ENCODE results near the gene SESN1. TPM values are rescaled to one million over a fixed set of nuclear protein-coding genes. Genes with fewer than 3 reads are reported as not detected.

Gene SESN1
- polyA plus RNA-seq, 1 donor (not counting 4 experiments of a cell fraction or from before 2014, with no cell fraction given), result 21.4 TPM

DNA sequence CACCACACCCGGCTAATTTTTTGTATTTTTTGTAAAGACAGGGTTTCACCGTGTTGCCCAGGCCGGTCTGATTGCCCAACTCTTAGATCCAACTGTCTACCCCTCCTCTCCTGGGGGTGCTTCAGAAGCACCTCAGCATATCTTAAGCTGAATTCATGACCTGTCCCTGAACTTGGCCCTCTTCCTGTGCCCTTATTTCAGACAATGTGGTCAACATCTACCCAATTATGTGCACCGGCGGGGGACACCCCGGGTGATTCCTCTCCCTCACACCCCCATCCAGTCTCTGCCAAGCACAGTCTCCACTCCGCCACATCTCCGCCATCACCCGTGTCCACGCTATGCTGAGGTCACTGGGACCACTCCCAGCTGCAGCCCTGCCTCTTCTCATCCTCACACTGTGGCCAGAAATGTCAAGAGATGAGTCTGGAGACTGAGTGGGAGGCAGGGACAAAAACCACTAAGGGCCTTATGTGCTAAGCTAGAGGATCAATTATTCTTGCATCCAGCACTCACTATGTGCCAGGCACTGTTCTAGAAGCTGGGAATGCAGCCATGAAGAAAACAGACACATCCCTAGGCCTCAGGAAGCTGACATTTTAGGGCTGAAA, 134.6 kb downstream of the SESN1 start:
- TF ChIP-seq, protein P1, sequence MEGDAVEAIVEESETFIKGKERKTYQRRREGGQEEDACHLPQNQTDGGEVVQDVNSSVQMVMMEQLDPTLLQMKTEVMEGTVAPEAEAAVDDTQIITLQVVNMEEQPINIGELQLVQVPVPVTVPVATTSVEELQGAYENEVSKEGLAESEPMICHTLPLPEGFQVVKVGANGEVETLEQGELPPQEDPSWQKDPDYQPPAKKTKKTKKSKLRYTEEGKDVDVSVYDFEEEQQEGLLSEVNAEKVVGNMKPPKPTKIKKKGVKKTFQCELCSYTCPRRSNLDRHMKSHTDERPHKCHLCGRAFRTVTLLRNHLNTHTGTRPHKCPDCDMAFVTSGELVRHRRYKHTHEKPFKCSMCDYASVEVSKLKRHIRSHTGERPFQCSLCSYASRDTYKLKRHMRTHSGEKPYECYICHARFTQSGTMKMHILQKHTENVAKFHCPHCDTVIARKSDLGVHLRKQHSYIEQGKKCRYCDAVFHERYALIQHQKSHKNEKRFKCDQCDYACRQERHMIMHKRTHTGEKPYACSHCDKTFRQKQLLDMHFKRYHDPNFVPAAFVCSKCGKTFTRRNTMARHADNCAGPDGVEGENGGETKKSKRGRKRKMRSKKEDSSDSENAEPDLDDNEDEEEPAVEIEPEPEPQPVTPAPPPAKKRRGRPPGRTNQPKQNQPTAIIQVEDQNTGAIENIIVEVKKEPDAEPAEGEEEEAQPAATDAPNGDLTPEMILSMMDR (optimal IDR thresholded peaks at IDR 0.05 in 1 of 3, IDR thresholded peaks at IDR 0.05 in 1 of 3, conservative IDR thresholded peaks at IDR 0.05 in 1 of 3; ENCODE audit: extremely low read depth in 1 of 3, insufficient read depth in 2 of 3, low read length in 3 of 3), result no peak
- no peak for TF ChIP-seq EZH2 (IDR thresholded peaks at IDR 0.05; ENCODE audit: low read length)
- FAIRE-seq (no peak), DNase-seq (ENCODE audit: low read depth, low spot score) (no peak)
- H3K9ac ChIP-seq (ENCODE audit: control insufficient read depth, extremely low read depth, insufficient read depth, low read length), result no peak overlapping the region
- H3K36me3 ChIP-seq (ENCODE audit: control insufficient read depth in 2 of 2, extremely low read depth in 1 of 2, insufficient read depth in 2 of 2, low read length in 2 of 2), result no peaks in the 10 kb centered on the region
- H4K20me1 ChIP-seq (ENCODE audit: control insufficient read depth, extremely low read depth, insufficient read depth, low read length), result no peaks in the 10 kb centered on the region
- no peaks in the 10 kb centered on the region for H3K27me3 ChIP-seq (ENCODE audit: control insufficient read depth, extremely low read depth, insufficient read depth, low read length)
- H3K9me1 ChIP-seq (ENCODE audit: control insufficient read depth, extremely low read depth, insufficient read depth, low read length), result no peaks in the 10 kb centered on the region
- dilution Hi-C loops (cut with MboI; ENCODE audit: extremely low pct_ligation_motif_present, low sequenced_read_pairs), result no loop called here
- no peaks in the 10 kb centered on the region for H3K79me2 ChIP-seq (ENCODE audit: control insufficient read depth, insufficient read depth, low read length)
- no peak overlapping the region for H3K4me3 ChIP-seq (ENCODE audit: control insufficient read depth in 2 of 3, extremely low read depth in 1 of 3, insufficient read depth in 2 of 3, low read depth in 1 of 3, low read length in 3 of 3)
- H3K9me3 ChIP-seq (ENCODE audit: control insufficient read depth, low read depth, low read length), result no peaks in the 10 kb centered on the region
- no peak overlapping the region for H2AFZ ChIP-seq (ENCODE audit: control insufficient read depth, low read length)
- no peak overlapping the region for H3K27ac ChIP-seq (ENCODE audit: control insufficient read depth, insufficient read depth, low read length)
- H3K4me1 ChIP-seq (ENCODE audit: control insufficient read depth, extremely low read depth, insufficient read depth, low read length), result no peaks in the 10 kb centered on the region
- no peak overlapping the region for H3K4me2 ChIP-seq (ENCODE audit: control insufficient read depth, extremely low read depth, insufficient read depth, low read depth, low read length)

DNA sequence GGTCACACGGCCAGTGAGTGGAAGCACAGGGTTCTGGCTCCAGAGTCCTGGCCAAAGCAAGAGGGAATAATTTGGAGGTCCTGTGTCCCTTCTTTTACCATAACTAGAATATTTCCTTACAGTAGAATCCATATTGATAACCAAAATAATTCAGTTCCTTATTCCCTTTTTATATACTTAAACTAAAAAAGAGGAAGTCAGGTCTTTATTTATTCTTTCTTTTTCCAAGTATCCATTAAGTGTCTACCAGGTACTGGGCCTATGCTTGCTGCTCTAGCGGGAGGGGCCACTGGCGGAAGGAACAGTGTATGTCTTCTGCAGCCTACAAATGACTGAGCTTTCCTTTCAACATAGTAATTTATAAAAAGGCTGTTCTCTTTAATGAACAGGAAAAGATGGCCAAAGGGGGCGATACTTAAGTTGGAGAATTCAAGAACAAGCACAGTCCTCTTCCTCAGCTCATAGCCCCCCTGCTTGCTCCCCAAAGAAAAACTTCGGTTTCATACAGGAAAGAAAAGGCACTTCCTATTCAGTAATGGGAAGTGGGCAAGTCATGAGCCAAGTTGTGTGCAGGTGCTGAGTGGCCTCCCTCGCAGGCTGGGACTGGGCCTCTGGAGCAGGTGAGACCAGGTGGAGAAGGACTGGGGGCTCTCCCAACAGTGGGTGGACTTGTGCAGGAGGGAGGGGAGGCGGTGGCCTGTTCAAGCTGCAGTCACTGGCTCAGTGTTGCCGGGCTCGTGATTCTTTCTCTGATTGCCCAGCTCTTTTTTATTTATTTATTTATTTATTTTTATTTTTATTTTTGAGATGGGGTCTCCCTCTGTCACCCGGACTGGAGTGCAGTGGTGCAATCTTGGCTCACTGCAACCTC, 135.5 kb downstream of the SESN1 start:
- H3K4me2 ChIP-seq (ENCODE audit: control insufficient read depth, extremely low read depth, insufficient read depth, low read depth, low read length), result no peak overlapping the region
- no peak overlapping the region for H2AFZ ChIP-seq (ENCODE audit: control insufficient read depth, low read length)
- H3K79me2 ChIP-seq (ENCODE audit: control insufficient read depth, insufficient read depth, low read length), result no peaks in the 10 kb centered on the region
- no peaks in the 10 kb centered on the region for H3K4me1 ChIP-seq (ENCODE audit: control insufficient read depth, extremely low read depth, insufficient read depth, low read length)
- no peak overlapping the region for H3K27ac ChIP-seq (ENCODE audit: control insufficient read depth, insufficient read depth, low read length)
- no peaks in the 10 kb centered on the region for H3K9me3 ChIP-seq (ENCODE audit: control insufficient read depth, low read depth, low read length)
- H3K4me3 ChIP-seq (ENCODE audit: control insufficient read depth in 2 of 3, extremely low read depth in 1 of 3, insufficient read depth in 2 of 3, low read depth in 1 of 3, low read length in 3 of 3), result no peak overlapping the region
- dilution Hi-C loops (cut with MboI; ENCODE audit: extremely low pct_ligation_motif_present, low sequenced_read_pairs), result no loop called here
- no peaks in the 10 kb centered on the region for H3K9me1 ChIP-seq (ENCODE audit: control insufficient read depth, extremely low read depth, insufficient read depth, low read length)
- H4K20me1 ChIP-seq (ENCODE audit: control insufficient read depth, extremely low read depth, insufficient read depth, low read length), result no peaks in the 10 kb centered on the region
- TF ChIP-seq EZH2 (IDR thresholded peaks at IDR 0.05; ENCODE audit: low read length), result no peak
- TF ChIP-seq, protein P1 (optimal IDR thresholded peaks at IDR 0.05 in 1 of 3, IDR thresholded peaks at IDR 0.05 in 1 of 3, conservative IDR thresholded peaks at IDR 0.05 in 1 of 3; ENCODE audit: extremely low read depth in 1 of 3, insufficient read depth in 2 of 3, low read length in 3 of 3), result no peak
- no peak for FAIRE-seq
- no peaks in the 10 kb centered on the region for H3K27me3 ChIP-seq (ENCODE audit: control insufficient read depth, extremely low read depth, insufficient read depth, low read length)
- DNase-seq (ENCODE audit: low read depth, low spot score), result no peak
- no peaks in the 10 kb centered on the region for H3K36me3 ChIP-seq (ENCODE audit: control insufficient read depth in 2 of 2, extremely low read depth in 1 of 2, insufficient read depth in 2 of 2, low read length in 2 of 2)
- H3K9ac ChIP-seq (ENCODE audit: control insufficient read depth, extremely low read depth, insufficient read depth, low read length), result no peak overlapping the region

All from keratinocyte (primary cell).